DOHH2 (cell line): ENCODE data around the gene NKG7.
A peak's percentile ranks its signal among the peaks of the same experiment; 100 is the strongest.

ENCODE experiments used
- H3F3A ChIP-seq: fragments of 200-600 bp; sonication (generic), shearing (Covaris generic); 2 replicates; pipeline ENCODE4 v1.6.0; 2016; ENCODE audit warnings: antibody characterized with exemption, mild to moderate bottlenecking; ENCODE audit not compliant: control insufficient read depth, insufficient read depth
- H3K27ac ChIP-seq: fragments of 200-600 bp; sonication (generic); 2 replicates; pipeline ENCODE4 v1.5.1; 2014; ENCODE audit warnings: low read depth, mild to moderate bottlenecking, low read length, moderate library complexity
- H3K27me3 ChIP-seq: fragments of 200-600 bp; sonication (generic); 2 replicates; pipeline ENCODE4 v1.6.1; 2014; ENCODE audit warnings: mild to moderate bottlenecking, low read length, mixed read lengths; ENCODE audit not compliant: control insufficient read depth
- H3K36me3 ChIP-seq: fragments of 200-600 bp; sonication (generic); 2 replicates; pipeline ENCODE4 v1.6.1; 2014; ENCODE audit warnings: mild to moderate bottlenecking, low read length, moderate library complexity, mixed read lengths; ENCODE audit not compliant: control insufficient read depth
- H3K4me1 ChIP-seq: fragments of 200-600 bp; sonication (generic); 2 replicates; pipeline ENCODE4 v1.6.1; 2014; ENCODE audit warnings: mild to moderate bottlenecking, low read length, mixed read lengths; ENCODE audit not compliant: control insufficient read depth
- H3K4me2 ChIP-seq: fragments of 200-600 bp; sonication (generic); 2 replicates; pipeline ENCODE4 v1.6.0; 2014; ENCODE audit warnings: mild to moderate bottlenecking, low read length, moderate library complexity
- H3K4me3 ChIP-seq: fragments of 200-600 bp; sonication (generic); 2 replicates; pipeline ENCODE4 v1.5.1; 2014; ENCODE audit warnings: mild to moderate bottlenecking, low read length, mixed read lengths
- H3K79me2 ChIP-seq: fragments of 200-600 bp; sonication (generic); 2 replicates; pipeline ENCODE4 v1.6.1; 2014; ENCODE audit warnings: mild to moderate bottlenecking, low read length, mixed read lengths; ENCODE audit not compliant: control insufficient read depth
- H3K9me2 ChIP-seq: fragments of 200-600 bp; sonication (generic); replicated peaks from 2 replicates; pipeline ENCODE4 v1.6.1; 2014; ENCODE audit warnings: mild to moderate bottlenecking, low read length, mixed read lengths; ENCODE audit not compliant: control insufficient read depth
- H3K9me3 ChIP-seq: fragments of 200-600 bp; sonication (generic); 2 replicates; pipeline ENCODE4 v1.6.1; 2014; ENCODE audit warnings: antibody characterized with exemption, low read length, mixed read lengths; ENCODE audit not compliant: control insufficient read depth, insufficient read depth
- H4K20me1 ChIP-seq: fragments of 200-600 bp; sonication (generic); 2 replicates; pipeline ENCODE4 v1.6.0; 2014; ENCODE audit warnings: low read depth, mild to moderate bottlenecking, antibody characterized with exemption, low read length, moderate library complexity; ENCODE audit not compliant: control insufficient read depth, insufficient read depth
- EZH2phosphoT487 ChIP-seq: fragments of 200-600 bp; sonication (generic); IDR thresholded peaks from 2 replicates; pipeline ENCODE4 v1.6.1; 2017; ENCODE audit warnings: borderline replicate concordance, mild to moderate bottlenecking, antibody characterized with exemption, low read length, moderate library complexity, mixed read lengths
- TF ChIP-seq, protein P1 (sequence below): fragments of 200-600 bp; sonication (generic); IDR thresholded peaks from one replicate; pipeline ENCODE4 v1.5.1; 2014; ENCODE audit warnings: antibody characterized with exemption, mild to moderate bottlenecking, low read depth, low read length; ENCODE audit not compliant: poor library complexity, severe bottlenecking

Gene NKG7

DNA sequence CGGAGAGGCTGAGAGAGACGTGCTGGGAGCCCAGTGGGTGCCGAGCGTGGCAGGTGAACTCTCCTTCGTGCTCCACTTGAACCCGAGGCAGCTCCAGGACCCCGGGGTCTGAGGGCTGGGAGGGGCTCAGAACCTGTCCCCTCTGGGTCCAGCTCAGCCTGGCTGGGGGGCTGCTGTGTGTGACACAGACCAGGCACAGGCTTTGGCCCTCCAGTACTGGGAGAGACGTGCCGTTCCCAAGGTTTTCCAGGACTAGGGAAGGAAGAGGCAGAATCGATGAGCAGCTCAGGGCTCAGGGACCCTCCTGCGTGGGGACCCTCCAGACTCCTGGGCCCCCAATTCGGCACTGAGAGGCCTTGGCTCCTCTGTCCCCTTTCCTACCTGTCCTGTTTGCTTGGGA is 42.7 kb upstream of the NKG7 start:
- H3K4me3 ChIP-seq, result no peak overlapping the region
- no peak overlapping the region for H3K4me2 ChIP-seq
- no peak overlapping the region for H3K27ac ChIP-seq
- H3K9me2 ChIP-seq, result no peaks in the 10 kb centered on the region
- H4K20me1 ChIP-seq, result no peaks in the 10 kb centered on the region
- H3K27me3 ChIP-seq, result no peaks in the 10 kb centered on the region
- H3K4me1 ChIP-seq, result peaks cover 26% of the 10 kb centered on the region
- TF ChIP-seq, protein P1, sequence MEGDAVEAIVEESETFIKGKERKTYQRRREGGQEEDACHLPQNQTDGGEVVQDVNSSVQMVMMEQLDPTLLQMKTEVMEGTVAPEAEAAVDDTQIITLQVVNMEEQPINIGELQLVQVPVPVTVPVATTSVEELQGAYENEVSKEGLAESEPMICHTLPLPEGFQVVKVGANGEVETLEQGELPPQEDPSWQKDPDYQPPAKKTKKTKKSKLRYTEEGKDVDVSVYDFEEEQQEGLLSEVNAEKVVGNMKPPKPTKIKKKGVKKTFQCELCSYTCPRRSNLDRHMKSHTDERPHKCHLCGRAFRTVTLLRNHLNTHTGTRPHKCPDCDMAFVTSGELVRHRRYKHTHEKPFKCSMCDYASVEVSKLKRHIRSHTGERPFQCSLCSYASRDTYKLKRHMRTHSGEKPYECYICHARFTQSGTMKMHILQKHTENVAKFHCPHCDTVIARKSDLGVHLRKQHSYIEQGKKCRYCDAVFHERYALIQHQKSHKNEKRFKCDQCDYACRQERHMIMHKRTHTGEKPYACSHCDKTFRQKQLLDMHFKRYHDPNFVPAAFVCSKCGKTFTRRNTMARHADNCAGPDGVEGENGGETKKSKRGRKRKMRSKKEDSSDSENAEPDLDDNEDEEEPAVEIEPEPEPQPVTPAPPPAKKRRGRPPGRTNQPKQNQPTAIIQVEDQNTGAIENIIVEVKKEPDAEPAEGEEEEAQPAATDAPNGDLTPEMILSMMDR, result no peak
- TF ChIP-seq EZH2phosphoT487, result no peak
- no peaks in the 10 kb centered on the region for H3K36me3 ChIP-seq
- H3K79me2 ChIP-seq, result peaks cover 6% of the 10 kb centered on the region; the same call in 1 of the 2 replicates
- no peaks in the 10 kb centered on the region for H3K9me3 ChIP-seq
- H3F3A ChIP-seq, result no peaks in the 10 kb centered on the region

DNA sequence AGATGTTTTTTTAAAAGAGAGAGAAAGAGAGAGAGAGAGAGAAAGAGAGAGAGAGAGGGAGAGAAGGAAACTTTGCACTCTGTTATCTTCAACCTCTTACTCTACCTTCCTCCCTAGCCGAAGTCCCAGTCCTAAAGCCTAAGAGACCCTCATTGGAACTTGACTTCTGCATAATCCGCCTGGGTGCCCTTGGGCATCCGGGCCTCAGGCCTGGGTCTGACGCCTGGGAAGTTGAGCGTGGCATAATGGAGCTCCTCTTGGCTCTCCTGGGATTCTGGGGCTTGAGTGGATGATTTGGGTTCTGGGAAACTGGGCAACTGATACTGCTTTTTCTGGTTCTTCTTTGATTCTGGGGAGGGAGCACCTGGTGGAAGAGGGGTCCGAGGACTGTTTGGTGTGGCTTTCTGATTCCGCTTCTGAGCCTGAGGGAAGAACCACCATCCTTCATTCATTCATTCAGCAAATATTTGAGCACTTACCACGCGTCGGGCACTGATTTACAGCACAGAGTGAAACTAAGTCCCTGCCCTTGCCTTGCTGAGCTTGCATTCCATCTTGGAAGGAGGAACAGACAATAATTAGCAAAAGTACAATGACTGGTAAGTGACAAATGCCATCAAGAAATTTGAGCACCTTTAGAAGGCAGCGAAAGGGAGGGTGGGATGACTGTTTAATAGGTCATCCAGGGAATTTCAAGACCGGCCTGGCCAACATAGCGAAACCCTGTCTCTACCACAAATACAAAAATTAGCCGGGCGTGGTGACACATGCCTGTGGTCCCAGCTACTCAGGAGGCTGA is 38.7 kb upstream of the NKG7 start:
- TF ChIP-seq, protein P1, result no peak
- TF ChIP-seq EZH2phosphoT487, result no peak
- H3K27ac ChIP-seq, result no peak overlapping the region

DNA sequence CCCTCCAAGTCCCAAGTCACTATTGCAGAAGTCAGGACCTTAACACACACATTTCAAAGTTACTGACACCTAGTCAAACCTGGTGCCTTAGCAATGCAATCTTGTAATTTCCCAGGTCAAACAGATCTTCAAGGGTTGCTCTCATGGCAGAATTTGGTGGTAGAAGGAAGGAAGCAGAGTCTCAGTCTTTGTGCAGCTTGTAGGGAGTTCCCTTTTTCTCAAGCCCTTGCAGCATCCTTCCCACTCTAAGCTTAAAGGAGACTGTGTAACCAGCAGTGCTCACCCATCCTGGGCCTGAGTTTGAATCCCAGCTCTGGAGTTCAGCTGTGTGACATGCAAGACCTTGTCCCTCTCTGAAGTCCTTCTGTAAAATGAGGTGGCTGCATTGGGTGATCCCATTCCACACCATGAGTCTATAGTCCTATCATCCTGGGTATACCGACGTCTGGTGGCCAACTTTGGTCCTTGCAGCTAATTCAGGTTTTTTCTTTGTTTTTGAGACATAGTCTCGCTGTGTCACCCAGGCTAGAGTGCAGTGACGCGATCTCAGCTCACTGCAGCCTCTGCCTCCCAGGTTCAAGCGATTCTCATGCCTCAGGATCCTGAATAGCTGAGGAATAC is 35.2 kb upstream of the NKG7 start:
- TF ChIP-seq, protein P1, result peak; percentile 70
- no peak for TF ChIP-seq EZH2phosphoT487
- Histone ChIP-seq H3K36me3 (peaks cover 4% of the 10 kb centered on the region; the same call in 1 of the 2 replicates), H3K79me2 (no peaks in the 10 kb centered on the region), H3K9me3 (no peaks in the 10 kb centered on the region), H4K20me1 (no peaks in the 10 kb centered on the region), H3F3A (peaks cover 8% of the 10 kb centered on the region), H3K4me1 (peaks cover 28% of the 10 kb centered on the region), H3K4me3 (no peak overlapping the region), H3K9me2 (no peaks in the 10 kb centered on the region), H3K27me3 (no peaks in the 10 kb centered on the region), H3K27ac (no peak overlapping the region), H3K4me2 (peak overlapping the region; percentile 57)

More for the DNA sequence above, 38.7 kb upstream of the NKG7 start:
- no peaks in the 10 kb centered on the region for H3K79me2 ChIP-seq
- H3F3A ChIP-seq, result peaks cover 8% of the 10 kb centered on the region
- no peaks in the 10 kb centered on the region for H4K20me1 ChIP-seq
- no peak overlapping the region for H3K4me2 ChIP-seq
- H3K4me1 ChIP-seq, result peaks cover 29% of the 10 kb centered on the region
- H3K27me3 ChIP-seq, result no peaks in the 10 kb centered on the region
- no peaks in the 10 kb centered on the region for H3K9me3 ChIP-seq
- H3K9me2 ChIP-seq, result no peaks in the 10 kb centered on the region
- H3K36me3 ChIP-seq, result no peaks in the 10 kb centered on the region
- H3K4me3 ChIP-seq, result no peak overlapping the region
